ENCODE data around the gene CBLN2. TPM values are rescaled to one million over a fixed set of nuclear protein-coding genes. Genes with fewer than 3 reads are reported as not detected.

Gene CBLN2
- total RNA-seq, 6 donors from 2014 or later, result not detected

GRCh38 chr18:72566290-72566689 lies 22.1 kb upstream of the CBLN2 start:
- Histone ChIP-seq H3K4me1 (no peaks in the 10 kb centered on the region), H3K9me3 (no peaks in the 10 kb centered on the region), H3K27me3 (no peaks in the 10 kb centered on the region), H3K27ac (no peak overlapping the region), H3K36me3 (no peaks in the 10 kb centered on the region), H3K4me3 (no peak overlapping the region)
- no peak for TF ChIP-seq EP300 (IDR thresholded peaks at IDR 0.05)
- no peak for TF ChIP-seq POLR2A (IDR thresholded peaks at IDR 0.05)
- DNase-seq, result no peak
- 72 to 91% methylated on average over 3 of the region's 3 CpGs for WGBS, 2 donors
- no peak for ATAC-seq (ENCODE audit: low FRiP score in 2 of 2)

GRCh38 chr18:72555968-72556367 lies 11.8 kb upstream of the CBLN2 start:
- no peaks in the 10 kb centered on the region for H3K9me3 ChIP-seq
- H3K36me3 ChIP-seq, result no peaks in the 10 kb centered on the region
- ATAC-seq (ENCODE audit: low FRiP score in 2 of 2), result no peak
- WGBS, 2 donors, result 24 to 36% methylated on average over 1 of the region's 1 CpG
- H3K4me1 ChIP-seq, result no peaks in the 10 kb centered on the region
- no peak for DNase-seq
- H3K4me3 ChIP-seq, result no peak overlapping the region
- TF ChIP-seq CTCF (IDR thresholded peaks at IDR 0.05) (no peak), POLR2A (IDR thresholded peaks at IDR 0.05) (no peak), POLR2AphosphoS5 (IDR thresholded peaks at IDR 0.05) (no peak), EP300 (IDR thresholded peaks at IDR 0.05) (no peak)
- H3K27me3 ChIP-seq, result no peaks in the 10 kb centered on the region
- H3K27ac ChIP-seq, result no peak overlapping the region

DNA sequence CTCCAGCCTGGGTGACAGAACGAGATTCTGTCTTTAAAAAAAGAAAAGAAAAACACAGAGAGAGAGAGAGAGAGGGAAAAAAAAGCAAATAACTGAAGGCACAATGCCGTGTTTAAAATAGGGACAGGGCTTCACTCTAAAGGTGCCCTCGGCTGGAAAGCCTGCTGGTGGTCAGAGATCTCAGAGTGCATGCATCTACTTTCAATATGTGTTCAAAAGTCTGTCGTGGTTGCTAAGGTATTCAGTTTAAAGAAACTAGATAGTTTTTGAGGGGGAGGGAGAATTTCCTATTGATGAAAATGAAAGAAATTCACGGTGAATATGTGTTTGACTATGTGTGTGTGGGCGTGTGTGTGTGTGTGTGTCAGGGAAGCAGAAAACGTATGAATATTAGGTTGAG lies 11.0 kb upstream of the CBLN2 start:
- Histone ChIP-seq H3K4me3 (no peak overlapping the region), H3K4me1 (no peaks in the 10 kb centered on the region), H3K27ac (no peak overlapping the region), H3K27me3 (no peaks in the 10 kb centered on the region), H3K9me3 (no peaks in the 10 kb centered on the region), H3K36me3 (no peaks in the 10 kb centered on the region)
- TF ChIP-seq POLR2A (IDR thresholded peaks at IDR 0.05), result no peak
- TF ChIP-seq POLR2AphosphoS5 (IDR thresholded peaks at IDR 0.05), result no peak
- 58 to 65% methylated on average over 7 of the region's 7 CpGs for WGBS, 2 donors
- no peak for DNase-seq
- no peak for ATAC-seq (ENCODE audit: low FRiP score in 2 of 2)

DNA sequence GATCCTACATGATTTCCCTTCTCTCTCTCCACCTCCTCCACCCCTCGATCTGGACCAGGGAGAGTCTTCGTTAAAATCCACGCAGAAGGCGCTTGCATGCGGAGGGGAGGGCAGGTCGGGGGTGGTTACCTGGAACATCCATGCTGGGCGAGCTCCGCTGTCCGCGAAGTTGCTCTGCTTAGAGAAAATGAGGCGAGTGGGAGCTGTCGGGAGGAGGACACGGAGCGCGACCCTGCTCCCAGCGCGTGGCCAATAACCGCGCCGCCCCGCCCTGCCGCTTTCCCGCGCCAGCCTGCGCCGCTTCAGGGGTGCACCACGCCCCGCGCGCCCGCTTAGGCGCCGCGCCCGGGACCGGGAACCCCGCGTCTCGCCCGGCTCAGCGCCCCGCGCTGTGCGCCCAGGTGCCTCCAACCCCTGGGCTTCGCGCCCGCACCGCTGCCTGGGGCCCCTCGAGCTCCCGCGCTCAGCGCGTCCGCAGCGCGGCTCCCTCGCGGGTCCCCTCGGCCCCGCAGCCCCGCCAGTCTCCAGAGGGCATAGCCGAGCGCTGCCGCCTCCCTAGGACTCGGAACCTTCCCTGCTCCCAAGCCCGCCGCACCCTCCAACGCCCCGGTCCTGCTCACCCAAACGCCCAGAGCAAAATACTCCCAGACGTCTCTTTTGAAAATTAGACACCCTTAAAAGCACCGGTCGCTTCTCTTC lies 636 bp downstream of the CBLN2 start:
- H3K36me3 ChIP-seq, result no peaks in the 10 kb centered on the region
- peaks cover 0 to 24% (median 12%) of the 10 kb centered on the region in 4 donors for H3K27me3 ChIP-seq
- H3K27ac ChIP-seq, result no peak overlapping the region
- peak overlapping the region in 3 of 4 donors; percentile 13 to 25 (median 16) for H3K4me3 ChIP-seq
- ATAC-seq (ENCODE audit: low FRiP score in 2 of 2) (no peak), DNase-seq (peak in 1 of 2 donors; percentile 70)
- no peaks in the 10 kb centered on the region for H3K9me3 ChIP-seq
- WGBS, 2 donors, result 4 to 6% methylated on average over 27 to 32 of the region's 73 CpGs
- peaks cover 0 to 31% (median 8%) of the 10 kb centered on the region in 4 donors for H3K4me1 ChIP-seq
- no peak for TF ChIP-seq EP300 (IDR thresholded peaks at IDR 0.05)
- no peak for TF ChIP-seq POLR2A (IDR thresholded peaks at IDR 0.05)
- no peak for TF ChIP-seq POLR2AphosphoS5 (IDR thresholded peaks at IDR 0.05)
- no peak for TF ChIP-seq CTCF (IDR thresholded peaks at IDR 0.05)

DNA sequence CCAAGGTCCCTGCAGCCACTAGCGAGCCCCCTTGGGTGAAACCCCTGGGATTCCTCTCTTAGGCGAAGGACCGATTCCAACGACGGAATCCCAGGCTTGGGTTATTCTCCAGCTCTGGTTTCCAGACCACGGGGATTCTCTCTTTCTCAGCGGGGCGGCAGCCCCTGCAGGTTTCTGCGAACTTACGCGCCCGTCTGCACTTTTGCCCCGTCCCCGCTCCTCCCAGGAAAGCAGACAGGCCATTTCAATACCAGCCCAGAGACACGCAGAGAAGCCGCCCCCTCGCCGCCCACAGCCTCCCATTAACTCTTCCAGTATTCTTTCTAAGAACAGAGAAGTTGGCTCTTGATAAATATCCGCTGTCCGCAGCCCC lies 1.2 kb downstream of the CBLN2 start:
- no peak for ATAC-seq (ENCODE audit: low FRiP score in 2 of 2)
- TF ChIP-seq EP300 (IDR thresholded peaks at IDR 0.05) (no peak), CTCF (IDR thresholded peaks at IDR 0.05) (no peak)
- peaks cover 0 to 24% (median 12%) of the 10 kb centered on the region in 4 donors for H3K27me3 ChIP-seq
- H3K27ac ChIP-seq, result no peak overlapping the region
- no peaks in the 10 kb centered on the region for H3K36me3 ChIP-seq
- no peaks in the 10 kb centered on the region for H3K9me3 ChIP-seq
- peaks cover 0 to 31% (median 8%) of the 10 kb centered on the region in 4 donors for H3K4me1 ChIP-seq
- peak overlapping the region in 1 of 4 donors; percentile 25 for H3K4me3 ChIP-seq
- 3% methylated on average over 13 to 20 of the region's 20 CpGs for WGBS, 2 donors
- peak in 1 of 2 donors; percentile 24 for DNase-seq

DNA sequence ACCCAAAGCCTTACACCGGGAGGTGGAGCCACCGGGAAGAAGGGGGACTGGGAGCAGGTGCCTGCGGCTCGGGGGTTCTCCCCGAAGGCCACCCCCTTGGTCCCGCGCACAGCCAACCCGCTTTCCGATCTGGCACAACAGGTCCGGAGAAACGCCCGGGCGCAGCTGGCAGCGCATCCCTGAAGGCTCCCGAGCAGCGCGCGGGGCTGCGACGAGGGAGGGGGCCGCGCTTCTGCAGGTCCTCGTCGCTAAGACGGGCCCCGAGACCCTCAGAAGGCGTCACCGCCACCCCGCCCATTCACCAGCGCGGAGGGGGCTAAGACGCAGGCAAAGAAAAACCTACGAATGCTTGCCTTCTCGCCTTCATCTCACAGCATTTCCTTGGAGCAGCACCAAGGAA lies 1.8 kb downstream of the CBLN2 start:
- 1 to 2% methylated on average over 14 to 16 of the region's 34 CpGs for WGBS, 2 donors
- Histone ChIP-seq H3K27ac (no peak overlapping the region), H3K4me3 (no peak overlapping the region), H3K4me1 (peaks cover 0 to 31% (median 8%) of the 10 kb centered on the region in 4 donors), H3K9me3 (no peaks in the 10 kb centered on the region), H3K36me3 (no peaks in the 10 kb centered on the region), H3K27me3 (peaks cover 0 to 24% (median 12%) of the 10 kb centered on the region in 4 donors)
- ATAC-seq (ENCODE audit: low FRiP score in 2 of 2), result peak in 1 of 2 donors; percentile 4
- no peak for TF ChIP-seq POLR2AphosphoS5 (IDR thresholded peaks at IDR 0.05)
- DNase-seq, result peak in 1 of 2 donors; percentile 75
